Coronary artery (tissue), 2 donors: ENCODE results near the gene CCDC93.

ENCODE experiments used
- DNase-seq: peaks from one replicate; pipeline ENCODE4 v3.0.0-alpha.2; 2017; ENCODE audit warnings: low spot score
- H3K27ac ChIP-seq, 2 donors: fragments of 200-600 bp; sonication (generic); one replicate each; pipeline ENCODE4 v1.5.1; 2016 to 2019
- H3K4me3 ChIP-seq: fragments of 200-600 bp; sonication (generic); 2 replicates; pipeline ENCODE4 v1.5.1; 2016; ENCODE audit warnings: mild to moderate bottlenecking, moderate library complexity
- CTCF ChIP-seq: fragments of 200-600 bp; sonication (generic); IDR thresholded peaks from one replicate; pipeline ENCODE4 v1.5.1; 2019; ENCODE audit warnings: antibody characterized with exemption

CCDC93 gene

GRCh38 chr2:118056801-118057200, 42.9 kb upstream of the CCDC93 start:
- no peak for DNase-seq
- Histone ChIP-seq H3K27ac (no peak overlapping the region), H3K4me3 (no peak overlapping the region)
- TF ChIP-seq CTCF, result no peak

- Histone ChIP-seq H3K4me3 (no peak overlapping the region), H3K27ac (peak overlapping the region in 1 of 2 donors; percentile 45)
- no peak for DNase-seq
- TF ChIP-seq CTCF, result no peak
These were observed 42.3 kb upstream of the CCDC93 start for GRCh38 chr2:118056165-118056534.

GRCh38 chr2:118055512-118056164, 41.8 kb upstream of the CCDC93 start:
- TF ChIP-seq CTCF, result no peak
- Histone ChIP-seq H3K4me3 (no peak overlapping the region), H3K27ac (no peak overlapping the region)
- DNase-seq, result no peak

GRCh38 chr2:118054213-118055008, 40.5 kb upstream of the CCDC93 start:
- no peak for DNase-seq
- no peak for TF ChIP-seq CTCF
- Histone ChIP-seq H3K4me3 (no peak overlapping the region), H3K27ac (no peak overlapping the region)

- Histone ChIP-seq H3K27ac (no peak overlapping the region), H3K4me3 (no peak overlapping the region)
- DNase-seq, result no peak
- TF ChIP-seq CTCF, result no peak
These were observed 39.8 kb upstream of the CCDC93 start for GRCh38 chr2:118053681-118054080.

- TF ChIP-seq CTCF, result no peak
- no peak for DNase-seq
- Histone ChIP-seq H3K27ac (no peak overlapping the region), H3K4me3 (no peak overlapping the region)
These were observed 38.6 kb upstream of the CCDC93 start for GRCh38 chr2:118052474-118052873.
